SJCRH30 (cell line): ENCODE measurements around the gene AKR1C2. TPM values are rescaled to one million over a fixed set of nuclear protein-coding genes. Genes with fewer than 3 reads are reported as not detected.
"Not testable (repeated sequence)": the region's sequence is repeated elsewhere in the genome, so short reads cannot be mapped to it uniquely, and the experiment has no call there.

Experiments
- DNase-seq, 2 experiments: peaks; one replicate each; pipeline ENCODE4 v3.0.0-alpha.2; 2015 to 2020
- H3K27ac ChIP-seq: fragments of 250-450 bp; sonication (Bioruptor Pico); 2 replicates; pipeline ENCODE4 v1.5.1; 2020; ENCODE audit warnings: mild to moderate bottlenecking, moderate library complexity
- H3K27me3 ChIP-seq: fragments of 250-450 bp; sonication (Bioruptor Pico); 2 replicates; pipeline ENCODE4 v1.5.1; 2020; ENCODE audit warnings: mild to moderate bottlenecking, moderate library complexity
- H3K36me3 ChIP-seq: fragments of 250-450 bp; sonication (Bioruptor Pico); 2 replicates; pipeline ENCODE4 v1.5.1; 2020; ENCODE audit warnings: mild to moderate bottlenecking, moderate library complexity
- H3K4me1 ChIP-seq: fragments of 250-450 bp; sonication (Bioruptor Pico); 2 replicates; pipeline ENCODE4 v1.5.1; 2020; ENCODE audit warnings: mild to moderate bottlenecking, moderate library complexity
- H3K4me3 ChIP-seq: fragments of 250-450 bp; sonication (Bioruptor Pico); 2 replicates; pipeline ENCODE4 v1.5.1; 2020; ENCODE audit warnings: mild to moderate bottlenecking, moderate library complexity
- H3K9me3 ChIP-seq: fragments of 250-450 bp; sonication (Bioruptor Pico); replicated peaks from 2 replicates; pipeline ENCODE4 v1.5.1; 2020; ENCODE audit warnings: mild to moderate bottlenecking, moderate library complexity
- total RNA-seq: library from RNA; depleted of rRNA; stranded (reverse); fragments of >200 nt; shearing (Covaris generic); gene quantifications from 2 replicates; pipeline ENCODE4 v1.2.3, GENCODE V29; 2014

Gene AKR1C2
- total RNA-seq, 1 experiment from 2014 or later, result 3.0 TPM

DNA sequence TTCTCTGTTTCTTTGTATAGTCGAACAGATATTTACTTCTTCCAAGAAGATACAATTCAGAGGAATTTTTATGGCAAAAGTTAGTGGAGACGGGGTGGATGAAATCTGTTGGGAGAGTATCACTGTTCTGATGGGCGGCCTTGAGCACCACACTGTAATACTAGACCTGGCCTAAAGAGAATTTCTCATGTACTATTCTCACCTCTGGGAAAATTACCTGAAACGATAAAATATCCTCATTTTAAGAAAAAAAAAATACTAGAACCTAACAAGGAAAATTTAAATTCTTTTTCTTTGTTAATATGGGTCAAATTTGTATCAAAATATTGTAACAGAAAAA lies 39.9 kb downstream of the AKR1C2 start:
- H3K9me3 ChIP-seq, H3K27ac ChIP-seq, H3K4me1 ChIP-seq, H3K4me3 ChIP-seq, DNase-seq, H3K36me3 ChIP-seq, H3K27me3 ChIP-seq: not testable (repeated sequence)

DNA sequence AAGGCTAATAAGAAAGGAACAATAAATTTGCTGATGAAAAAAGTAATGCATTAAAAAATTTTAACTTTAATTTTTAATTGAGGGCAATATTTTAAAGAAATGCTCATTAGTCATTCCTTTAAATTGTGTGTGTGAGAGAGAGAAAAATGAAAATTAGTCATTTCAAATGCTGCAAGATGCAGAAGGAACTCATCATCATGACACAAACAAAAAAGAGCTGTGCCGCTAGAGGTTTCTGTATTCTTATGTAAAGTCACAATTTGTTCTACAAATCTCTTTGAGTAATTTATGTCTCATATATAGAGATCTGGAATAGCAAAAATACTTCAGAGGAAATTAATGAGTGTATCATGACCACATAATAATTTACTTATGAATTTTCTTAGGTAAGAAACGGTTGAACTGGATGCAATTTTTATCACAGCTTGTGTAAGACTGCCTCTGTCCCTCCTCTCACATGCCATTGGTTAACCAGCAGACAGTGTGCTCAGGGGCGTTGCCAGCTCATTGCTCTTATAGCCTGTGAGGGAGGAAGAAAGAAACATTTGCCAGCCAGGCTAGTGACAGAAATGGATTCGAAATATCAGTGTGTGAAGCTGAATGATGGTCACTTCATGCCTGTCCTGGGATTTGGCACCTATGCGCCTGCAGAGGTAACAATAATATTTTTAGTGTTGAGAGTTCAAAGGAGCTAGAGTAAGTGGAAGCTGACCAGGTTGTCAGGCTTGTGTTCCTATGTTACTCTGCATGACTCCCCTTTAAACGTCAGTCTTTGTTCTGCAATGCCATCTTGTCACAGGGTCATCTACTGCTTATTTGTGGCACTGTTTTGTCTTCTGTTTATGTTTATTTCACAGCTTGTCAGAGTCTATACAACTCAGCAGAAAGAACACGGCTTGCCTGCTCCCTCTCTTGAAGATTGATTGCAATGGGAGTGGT lies 40.5 kb downstream of the AKR1C2 start, which contains the start of gene AKR1C1:
Gene AKR1C1 (plus strand): TSS at position 540 of the 939 bp plus-strand sequence. CDS start 30 bp downstream, at position 570.
- H3K36me3 ChIP-seq, H3K27ac ChIP-seq, H3K4me1 ChIP-seq, H3K27me3 ChIP-seq, H3K9me3 ChIP-seq: not testable (repeated sequence)
- H3K4me3 ChIP-seq, result peak within 1 kb of the TSS; percentile 39
- peak in 1 of 2 experiments; percentile 13 for DNase-seq

DNA sequence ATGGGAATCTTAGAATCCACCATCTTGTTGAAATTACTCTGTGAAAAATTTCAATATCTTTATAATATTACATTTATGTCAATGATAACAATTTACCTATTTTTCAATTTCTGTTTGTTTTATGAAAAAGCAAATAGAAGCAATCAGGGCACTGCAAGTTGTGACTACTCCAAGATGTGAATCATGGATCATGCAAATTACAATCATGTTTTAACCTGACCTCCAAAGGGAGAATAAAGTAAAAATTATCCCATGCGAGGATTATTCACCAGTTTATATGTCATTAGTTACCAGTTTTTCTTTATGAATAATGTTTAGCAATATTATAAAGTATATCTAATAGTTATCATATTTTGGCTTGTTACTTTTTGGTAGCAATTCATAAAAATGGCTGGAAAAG lies 41.3 kb downstream of the AKR1C2 start:
- H3K4me3 ChIP-seq, H3K27me3 ChIP-seq, H3K36me3 ChIP-seq, H3K9me3 ChIP-seq, H3K27ac ChIP-seq, H3K4me1 ChIP-seq, DNase-seq: not testable (repeated sequence)

DNA sequence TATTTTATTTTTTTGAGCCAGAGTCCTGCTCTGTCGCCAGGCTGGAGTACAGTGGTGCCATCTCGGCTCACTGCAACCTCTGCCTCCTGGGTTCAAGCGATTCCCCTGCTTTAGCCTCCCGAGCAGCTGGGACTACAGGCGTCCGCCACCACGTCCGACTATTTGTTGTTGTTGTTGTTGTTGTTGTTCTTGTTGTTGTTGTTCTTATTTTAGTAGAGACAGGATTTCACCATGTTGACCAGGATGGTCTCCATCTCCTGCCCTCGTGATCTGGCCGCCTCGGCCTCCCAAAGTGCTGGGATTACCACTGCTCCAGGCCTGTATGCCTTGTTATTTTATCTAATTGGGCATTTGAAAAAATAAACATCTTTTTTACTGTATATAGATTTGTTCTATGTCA lies 42.1 kb downstream of the AKR1C2 start:
- H3K9me3 ChIP-seq, H3K4me3 ChIP-seq, H3K4me1 ChIP-seq, H3K36me3 ChIP-seq, H3K27me3 ChIP-seq, DNase-seq, H3K27ac ChIP-seq: not testable (repeated sequence)

DNA sequence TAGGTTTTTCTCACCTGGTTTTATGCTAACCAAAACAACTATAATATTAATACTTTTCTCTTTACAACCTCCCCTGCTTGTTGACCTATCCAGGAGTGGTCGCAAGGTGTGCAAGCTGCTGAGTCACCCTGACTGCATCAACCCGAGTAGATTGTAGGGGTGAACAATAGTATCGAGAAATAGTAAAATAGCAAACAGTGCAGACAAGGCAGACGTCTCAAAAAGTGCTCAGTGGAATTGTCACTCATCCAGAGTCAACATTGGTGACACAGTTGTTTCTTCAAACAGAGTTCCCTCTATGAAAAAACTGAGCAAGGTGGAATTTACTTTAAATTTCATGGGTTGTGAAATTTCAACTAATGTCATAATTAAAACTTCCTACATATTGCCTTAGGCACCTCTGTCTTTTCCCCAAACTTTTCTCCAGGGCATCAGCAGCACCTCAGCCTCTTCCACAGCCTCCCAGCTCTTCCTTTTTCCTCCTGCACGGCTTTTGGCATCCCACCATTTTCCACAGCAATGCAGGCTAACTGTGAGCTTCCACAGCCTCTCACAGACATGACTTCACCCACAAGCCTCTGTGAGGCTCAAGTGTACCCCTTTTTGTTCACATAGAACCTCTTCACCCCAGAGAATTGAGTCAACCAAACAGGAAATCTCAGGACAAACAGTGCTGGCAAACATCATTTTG lies 46.6 kb downstream of the AKR1C2 start:
- H3K4me3 ChIP-seq, result not testable (repeated sequence)

DNA sequence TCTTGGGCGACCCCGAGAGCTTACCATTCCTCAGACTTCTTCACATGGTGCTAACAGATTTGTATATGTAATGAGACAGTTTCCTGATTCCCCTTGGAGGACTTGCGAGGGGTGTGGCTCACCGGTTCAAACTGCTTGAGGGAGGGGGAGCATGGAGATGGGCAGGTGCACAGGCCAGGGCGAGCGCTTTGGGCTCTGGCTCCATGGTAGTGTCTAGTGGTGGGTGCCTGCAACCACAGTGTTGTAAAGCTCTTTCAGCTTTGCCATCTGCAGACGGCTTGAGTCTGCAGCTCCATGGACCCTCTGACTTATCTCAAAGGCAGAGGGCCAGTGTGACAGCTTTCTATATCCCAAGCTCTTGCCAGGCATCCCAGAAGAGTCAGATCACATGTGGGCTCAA lies 47.6 kb downstream of the AKR1C2 start:
- H3K27ac ChIP-seq, H3K4me3 ChIP-seq: not testable (repeated sequence)

More for the DNA sequence above, 46.6 kb downstream of the AKR1C2 start:
- H3K27me3 ChIP-seq, H3K27ac ChIP-seq, H3K36me3 ChIP-seq, H3K9me3 ChIP-seq, H3K4me1 ChIP-seq, DNase-seq: not testable (repeated sequence)

DNA sequence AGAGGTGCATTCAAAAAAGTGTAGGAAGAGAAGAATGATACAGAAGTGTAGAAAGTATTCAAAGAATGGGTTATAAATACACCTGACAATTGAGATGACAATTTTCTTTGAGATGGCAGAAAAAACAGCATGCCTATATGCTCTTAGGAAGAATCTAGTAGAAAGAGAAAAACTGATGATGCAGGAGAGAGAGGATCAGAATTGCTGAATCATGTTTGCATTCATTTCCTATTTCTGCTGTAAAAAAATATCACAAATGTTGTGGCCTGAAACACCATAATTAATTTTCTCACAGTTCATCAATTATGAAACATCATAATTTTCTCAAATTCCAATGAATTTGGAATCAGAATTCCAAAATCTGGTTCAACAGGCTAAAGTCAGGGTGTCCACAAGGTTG lies 50.3 kb downstream of the AKR1C2 start:
- Histone ChIP-seq H3K27ac (no peak overlapping the region), H3K36me3 (no peaks in the 10 kb centered on the region), H3K4me1 (no peaks in the 10 kb centered on the region), H3K4me3 (no peak overlapping the region), H3K27me3 (no peaks in the 10 kb centered on the region), H3K9me3 (no peaks in the 10 kb centered on the region)
- DNase-seq, result no peak

More for the DNA sequence above, 47.6 kb downstream of the AKR1C2 start:
- DNase-seq, H3K4me1 ChIP-seq, H3K27me3 ChIP-seq, H3K36me3 ChIP-seq, H3K9me3 ChIP-seq: not testable (repeated sequence)

DNA sequence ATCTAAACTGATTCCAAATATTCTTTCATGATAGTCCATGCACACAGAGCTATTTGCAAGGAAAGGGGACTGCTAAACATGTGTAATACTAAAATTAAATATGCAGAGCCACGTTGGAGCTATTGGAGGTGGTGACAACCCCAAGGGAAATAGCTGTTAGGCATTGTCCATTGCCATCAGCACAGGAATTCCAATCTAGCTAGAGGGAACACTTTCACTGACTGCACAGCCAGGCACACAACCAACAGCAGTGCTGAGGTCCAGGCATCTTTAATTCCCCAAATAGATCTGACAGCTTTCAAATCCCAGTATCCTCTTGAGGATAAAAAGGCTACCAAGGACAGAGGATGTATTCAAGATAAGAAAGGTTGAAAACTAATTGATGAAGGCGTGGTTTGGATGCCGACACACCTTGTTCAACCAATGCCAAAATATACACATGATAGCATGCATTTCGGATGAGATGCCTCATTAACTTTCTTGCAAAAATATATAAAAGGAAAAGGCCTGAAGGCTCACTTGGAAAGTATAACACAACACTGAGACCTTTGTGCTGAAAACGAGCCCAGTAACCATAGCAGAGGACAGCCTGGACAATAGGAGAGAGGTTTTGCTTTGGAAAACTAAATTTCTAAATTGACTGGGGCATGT lies 52.0 kb downstream of the AKR1C2 start:
- H3K4me1 ChIP-seq, H3K4me3 ChIP-seq, H3K27me3 ChIP-seq, H3K9me3 ChIP-seq, H3K27ac ChIP-seq, H3K36me3 ChIP-seq, DNase-seq: not testable (repeated sequence)

DNA sequence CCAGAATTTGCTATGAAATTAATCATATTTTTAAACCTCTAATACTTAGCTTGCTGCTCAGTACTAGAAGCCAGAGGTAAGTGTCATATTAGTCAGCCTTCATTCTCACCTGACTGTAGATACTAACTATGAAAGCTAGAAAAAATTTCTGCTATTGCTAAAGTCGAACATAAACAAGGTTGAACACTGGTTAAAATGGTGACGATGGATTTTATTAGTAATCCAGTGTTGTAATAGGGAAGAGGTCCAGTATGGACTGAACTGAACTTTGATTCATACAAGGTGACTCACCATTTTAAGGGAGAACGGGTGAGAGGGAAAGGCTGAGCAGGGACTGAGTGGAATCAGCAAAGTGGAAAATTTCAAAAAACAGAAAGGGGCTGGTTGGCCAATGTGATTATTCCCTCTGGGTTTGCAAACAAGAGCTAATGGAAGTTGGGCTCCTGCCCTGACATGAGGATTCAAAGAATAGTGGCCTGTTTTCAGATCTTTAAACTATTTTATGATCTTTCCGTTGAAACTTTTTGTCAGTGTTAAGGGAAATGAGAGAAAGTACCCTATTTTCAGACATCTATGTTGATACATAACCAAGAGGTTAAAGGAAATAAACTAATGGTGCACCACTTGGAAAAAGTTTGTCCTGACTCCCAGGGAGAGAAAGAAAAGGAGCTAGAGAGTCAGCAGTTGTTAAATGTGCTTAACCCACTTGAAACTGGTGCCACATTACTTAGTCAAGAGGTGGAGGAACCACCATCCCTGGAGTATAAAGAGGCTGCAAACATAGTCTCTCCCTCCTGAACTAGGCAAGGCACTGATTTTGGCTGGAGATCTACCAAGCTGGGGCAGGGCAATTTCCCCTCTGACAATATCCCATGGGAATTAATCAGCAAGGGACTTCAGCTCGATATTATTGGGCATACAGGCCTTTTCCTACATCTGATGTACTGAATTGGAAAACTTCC lies 55.7 kb downstream of the AKR1C2 start:
- no peak overlapping the region for H3K27ac ChIP-seq

DNA sequence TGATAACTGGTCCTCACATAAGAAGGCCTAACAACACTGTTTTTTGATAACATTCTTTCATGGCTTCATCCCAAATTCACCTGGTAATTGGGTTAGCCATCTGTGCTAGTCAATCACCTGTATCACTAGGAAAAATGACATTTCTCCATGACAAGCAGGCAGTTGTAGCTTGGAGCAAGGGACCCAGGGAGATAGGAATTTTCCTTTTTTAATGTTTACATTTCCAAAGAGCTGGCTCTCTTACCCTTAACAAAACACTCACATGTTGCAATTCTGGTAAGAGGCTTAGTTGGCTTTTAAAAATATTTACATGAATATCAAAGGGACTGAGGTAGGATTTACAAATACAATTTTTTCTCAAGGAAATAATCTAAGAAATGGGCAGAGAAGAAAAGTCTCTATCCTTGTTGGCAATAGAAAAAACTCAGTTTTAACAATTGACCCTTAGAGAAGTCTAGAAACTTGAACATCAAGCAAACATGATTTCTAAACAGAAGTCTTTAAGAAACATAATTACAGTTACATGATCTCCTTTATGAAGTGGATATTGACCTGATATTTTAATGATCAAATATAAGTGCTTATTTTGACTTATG lies 56.5 kb downstream of the AKR1C2 start:
- Histone ChIP-seq H3K4me3 (no peak overlapping the region), H3K4me1 (peaks cover 18% of the 10 kb centered on the region), H3K27ac (no peak overlapping the region), H3K9me3 (no peaks in the 10 kb centered on the region), H3K27me3 (no peaks in the 10 kb centered on the region), H3K36me3 (no peaks in the 10 kb centered on the region)
- peak in 1 of 2 experiments; percentile 4 for DNase-seq

More for the DNA sequence above, 55.7 kb downstream of the AKR1C2 start:
- peaks cover 12% of the 10 kb centered on the region for H3K4me1 ChIP-seq
- H3K4me3 ChIP-seq, result no peak overlapping the region
- H3K27me3 ChIP-seq, result no peaks in the 10 kb centered on the region
- no peaks in the 10 kb centered on the region for H3K9me3 ChIP-seq
- no peak for DNase-seq
- no peaks in the 10 kb centered on the region for H3K36me3 ChIP-seq

DNA sequence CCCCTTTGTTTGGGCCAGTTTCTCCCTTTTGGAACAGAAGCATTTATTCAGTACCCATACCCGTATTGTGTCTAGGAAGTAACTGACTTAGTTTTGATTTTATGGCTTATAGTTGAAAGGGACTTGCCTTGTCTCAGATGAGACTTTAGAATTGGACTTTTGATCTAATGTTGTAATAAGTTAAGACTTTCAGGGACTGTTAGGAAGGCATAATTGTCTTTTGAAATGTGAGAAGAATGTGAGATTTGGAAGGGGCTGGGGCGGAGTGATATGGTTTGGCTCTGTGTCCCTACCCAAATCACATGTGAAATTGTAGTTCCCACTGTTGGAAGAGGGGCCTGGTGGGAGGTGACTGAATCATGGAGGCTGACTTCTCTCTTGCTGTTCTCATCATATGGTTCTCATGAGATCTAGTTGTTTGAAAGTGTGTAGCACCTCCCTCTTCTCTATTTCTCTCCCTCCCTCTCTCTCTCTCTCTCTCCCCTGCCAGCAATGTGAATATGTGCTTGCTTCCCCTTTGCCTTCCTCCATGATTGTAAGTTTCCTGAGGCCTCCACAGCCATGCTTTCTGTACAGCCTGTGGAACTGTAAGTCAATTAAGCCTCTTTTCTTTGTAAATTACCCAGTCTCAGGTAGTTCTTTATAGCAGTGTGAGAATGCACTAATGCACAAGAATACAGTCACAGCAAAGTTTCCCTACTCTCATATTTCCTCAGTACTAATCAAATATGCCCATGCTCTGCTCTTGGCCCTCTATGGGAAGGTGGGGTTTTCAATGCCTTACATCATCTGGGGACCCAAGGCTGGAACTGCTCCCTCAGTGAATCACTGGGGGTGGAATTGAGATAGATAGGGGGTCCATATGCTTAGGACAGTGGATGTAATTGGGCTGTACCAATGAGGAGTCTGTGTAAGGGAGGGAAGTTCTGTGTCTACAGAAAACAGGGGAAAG lies 57.6 kb downstream of the AKR1C2 start:
- Histone ChIP-seq H3K4me1 (peaks cover 18% of the 10 kb centered on the region), H3K27me3 (no peaks in the 10 kb centered on the region), H3K9me3 (no peaks in the 10 kb centered on the region), H3K36me3 (no peaks in the 10 kb centered on the region), H3K27ac (no peak overlapping the region), H3K4me3 (no peak overlapping the region)
- DNase-seq, result no peak

DNA sequence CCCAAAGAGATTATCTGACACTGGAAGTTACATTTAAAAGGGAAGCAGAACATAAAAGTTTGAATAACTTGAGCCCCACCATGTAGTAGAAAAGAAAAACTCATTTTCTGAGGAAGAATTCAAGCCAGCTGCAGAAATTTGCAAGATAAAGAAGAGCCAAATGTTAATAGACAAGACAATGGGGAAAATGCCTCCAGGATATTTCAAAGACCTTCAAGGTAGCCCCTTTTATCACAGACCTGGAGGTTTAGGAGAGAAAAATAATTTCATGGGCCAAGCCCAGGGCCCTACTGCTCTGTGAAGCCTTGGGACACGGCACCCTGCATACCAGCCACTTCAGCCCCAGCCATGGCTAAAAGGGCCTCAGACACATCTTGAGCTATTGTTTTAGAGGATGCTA lies 58.8 kb downstream of the AKR1C2 start:
- peaks cover 18% of the 10 kb centered on the region for H3K4me1 ChIP-seq
- DNase-seq, result no peak
- no peaks in the 10 kb centered on the region for H3K27me3 ChIP-seq
- no peak overlapping the region for H3K4me3 ChIP-seq
- no peaks in the 10 kb centered on the region for H3K36me3 ChIP-seq
- no peaks in the 10 kb centered on the region for H3K9me3 ChIP-seq
- H3K27ac ChIP-seq, result no peak overlapping the region

DNA sequence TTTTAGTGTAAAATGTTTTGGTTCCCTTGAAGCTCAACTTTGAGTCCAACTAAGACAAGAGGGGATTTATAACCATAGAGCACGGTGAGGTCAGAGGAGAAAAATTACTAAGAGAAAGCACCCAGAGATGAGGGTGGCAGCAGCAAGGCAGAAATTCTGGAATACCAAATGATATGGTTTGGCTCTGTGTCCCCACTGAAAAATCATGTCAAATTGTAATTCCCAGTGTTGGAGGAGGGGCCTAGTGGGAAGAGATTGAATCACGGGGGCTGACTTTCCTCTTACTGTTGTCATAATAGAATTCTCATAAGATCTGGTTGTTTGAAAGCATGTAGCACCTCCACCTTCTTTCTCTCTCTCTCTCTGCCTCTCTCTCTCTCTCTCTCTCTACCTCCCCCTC lies 59.8 kb downstream of the AKR1C2 start:
- peak; percentile 15 to 47 for DNase-seq
- no peaks in the 10 kb centered on the region for H3K9me3 ChIP-seq
- peak overlapping the region; percentile 67 for H3K27ac ChIP-seq
- peaks cover 18% of the 10 kb centered on the region for H3K4me1 ChIP-seq
- no peaks in the 10 kb centered on the region for H3K27me3 ChIP-seq
- H3K4me3 ChIP-seq, result no peak overlapping the region
- no peaks in the 10 kb centered on the region for H3K36me3 ChIP-seq
